ENCODE measurements around the gene RPS23.

GRCh38 chr5:82297711-82298110 lies 19.6 kb upstream of the RPS23 start:
- TF ChIP-seq CTCF (IDR thresholded peaks at IDR 0.05) (no peak), POLR2A (IDR thresholded peaks at IDR 0.05) (no peak)

All from body of pancreas (tissue), 4 donors.